Colon (tissue), 2 donors: ENCODE results near the gene RPS6KA2.
"Not testable (repeated sequence)": the region's sequence is repeated elsewhere in the genome, so short reads cannot be mapped to it uniquely, and the experiment has no call there.

Experiments
- FAIRE-seq: peaks from 2 replicates; lab custom pipeline; 2012; peaks lifted over from hg19 to GRCh38; lab: Jason Lieb, UNC
- donor health status: control.
- donor health status: control.

Gene RPS6KA2

GRCh38 chr6:166529058-166529457, 98.0 kb downstream of the RPS6KA2 start:
- not testable (repeated sequence) for FAIRE-seq

- FAIRE-seq: no peak
These were observed 99.2 kb downstream of the RPS6KA2 start for GRCh38 chr6:166527849-166528248.

GRCh38 chr6:166526937-166527336, 100.1 kb downstream of the RPS6KA2 start:
- no peak for FAIRE-seq

GRCh38 chr6:166525567-166525966, 101.5 kb downstream of the RPS6KA2 start:
- FAIRE-seq: no peak

- FAIRE-seq: no peak
These were observed 103.1 kb downstream of the RPS6KA2 start for GRCh38 chr6:166523782-166524559.

- no peak for FAIRE-seq
These were observed 105.9 kb downstream of the RPS6KA2 start for GRCh38 chr6:166520905-166521834.

GRCh38 chr6:166516251-166516884, 110.7 kb downstream of the RPS6KA2 start:
- no peak for FAIRE-seq

GRCh38 chr6:166515072-166515810, 111.8 kb downstream of the RPS6KA2 start:
- no peak for FAIRE-seq

GRCh38 chr6:166514196-166514595, 112.9 kb downstream of the RPS6KA2 start:
- FAIRE-seq: no peak

- no peak for FAIRE-seq
These were observed 114.5 kb downstream of the RPS6KA2 start for GRCh38 chr6:166512567-166512966.

GRCh38 chr6:166511316-166511715, 115.7 kb downstream of the RPS6KA2 start:
- no peak for FAIRE-seq

GRCh38 chr6:166509193-166509592, 117.9 kb downstream of the RPS6KA2 start:
- FAIRE-seq: no peak

- FAIRE-seq: no peak
These were observed 118.3 kb downstream of the RPS6KA2 start for GRCh38 chr6:166508726-166509125.

- FAIRE-seq: no peak
These were observed 119.1 kb downstream of the RPS6KA2 start for GRCh38 chr6:166507809-166508564.

- no peak for FAIRE-seq
These were observed 119.7 kb downstream of the RPS6KA2 start for GRCh38 chr6:166507380-166507779.

GRCh38 chr6:166505133-166505905, 121.7 kb downstream of the RPS6KA2 start:
- FAIRE-seq: no peak

GRCh38 chr6:166504100-166504499, 123.0 kb downstream of the RPS6KA2 start:
- no peak for FAIRE-seq

GRCh38 chr6:166503167-166503744, 123.8 kb downstream of the RPS6KA2 start:
- no peak for FAIRE-seq

GRCh38 chr6:166502453-166502852, 124.6 kb downstream of the RPS6KA2 start:
- FAIRE-seq: no peak

GRCh38 chr6:166501246-166501645, 125.8 kb downstream of the RPS6KA2 start:
- FAIRE-seq: no peak
